IMR-90 (cell line): ENCODE data around the gene CAST. TPM values are rescaled to one million over a fixed set of nuclear protein-coding genes. Genes with fewer than 3 reads are reported as not detected.
"Not testable (repeated sequence)": the region's sequence is repeated elsewhere in the genome, so short reads cannot be mapped to it uniquely, and the experiment has no call there.

ENCODE experiments used
- ATAC-seq: fragments of 200-7000 bp; cut with Tn5 transposase; 2 replicates; pipeline ENCODE4 v1.9.1; 2020; ENCODE audit warnings: low read depth, mild to moderate bottlenecking, moderate library complexity
- BruUV-seq: library from RNA; stranded (reverse); fragments of 400-500 nt; replicated peaks from 2 replicates; lab custom pipeline; 2021; lab: Mats Ljungman, UMichigan
- CTCF ChIA-PET: fragments of 300-600 bp; formaldehyde crosslinking; extraction: SDS; loops from one replicate; lab custom pipeline; 2021; ENCODE audit warnings: antibody characterized with exemption; lab: Yijun Ruan, JAX
- POLR2A ChIA-PET: fragments of 300-600 bp; sonication (Branson Sonifier 250); formaldehyde crosslinking; loops from one replicate; lab custom pipeline; 2022; ENCODE audit warnings: antibody characterized with exemption; ENCODE audit not compliant: unreplicated experiment; lab: Charles Lee
- DNase-seq: peaks from one replicate; pipeline ENCODE4 v3.0.0; 2013
- H2AFZ ChIP-seq: replicated peaks from 2 replicates; pipeline ENCODE3; 2013; ENCODE audit warnings: low read length, mild to moderate bottlenecking; ENCODE audit not compliant: poor library complexity
- H2AK5ac ChIP-seq: 2 replicates; pipeline ENCODE4 v1.6.1; 2013; ENCODE audit warnings: low read depth, low read length, inconsistent platforms
- H2AK9ac ChIP-seq: replicated peaks from 2 replicates; pipeline ENCODE3; 2013; ENCODE audit warnings: mild to moderate bottlenecking, low read depth, low read length, moderate library complexity; ENCODE audit not compliant: poor library complexity
- H2BK120ac ChIP-seq: 2 replicates; pipeline ENCODE4 v1.6.1; 2013; ENCODE audit warnings: low read depth, low read length, inconsistent platforms
- H2BK15ac ChIP-seq: 3 replicates; pipeline ENCODE4 v1.6.1; 2013; ENCODE audit warnings: low read depth, low read length, inconsistent platforms
- H2BK20ac ChIP-seq: 2 replicates; pipeline ENCODE4 v1.6.1; 2013; ENCODE audit warnings: low read depth, mild to moderate bottlenecking, inconsistent platforms, low read length, moderate library complexity
- H2BK5ac ChIP-seq: 2 replicates; pipeline ENCODE4 v1.6.1; 2013; ENCODE audit warnings: mild to moderate bottlenecking, low read depth, low read length, inconsistent platforms; ENCODE audit not compliant: poor library complexity, severe bottlenecking
- H3K14ac ChIP-seq: replicated peaks from 2 replicates; pipeline ENCODE4 v1.6.1; 2013; ENCODE audit warnings: low read depth, low read length, inconsistent platforms
- H3K18ac ChIP-seq: 2 replicates; pipeline ENCODE4 v1.6.1; 2013; ENCODE audit warnings: low read depth, low read length, control low read depth
- H3K23ac ChIP-seq: 2 replicates; pipeline ENCODE4 v1.6.1; 2013; ENCODE audit warnings: low read depth, low read length, inconsistent platforms
- H3K27ac ChIP-seq: 2 replicates; pipeline ENCODE4 v1.5.1; 2013; ENCODE audit warnings: mild to moderate bottlenecking, control low read depth, low read length; ENCODE audit not compliant: insufficient read depth
- H3K27me3 ChIP-seq: 2 replicates; pipeline ENCODE4 v1.6.1; 2013; ENCODE audit warnings: low read length; ENCODE audit not compliant: control insufficient read depth, insufficient read depth
- H3K36me3 ChIP-seq: 2 replicates; pipeline ENCODE4 v1.6.1; 2013; ENCODE audit warnings: low read length, mixed read lengths; ENCODE audit not compliant: control insufficient read depth, insufficient read depth
- H3K4ac ChIP-seq: 2 replicates; pipeline ENCODE4 v1.6.1; 2013; ENCODE audit warnings: low read depth, low read length, inconsistent platforms
- H3K4me1 ChIP-seq: 2 replicates; pipeline ENCODE4 v1.6.1; 2013; ENCODE audit warnings: low read length, mixed read lengths; ENCODE audit not compliant: control insufficient read depth, insufficient read depth
- H3K4me2 ChIP-seq: 2 replicates; pipeline ENCODE4 v1.6.1; 2013; ENCODE audit warnings: low read depth, mild to moderate bottlenecking, control low read depth, low read length, moderate library complexity
- H3K4me3 ChIP-seq: 2 replicates; pipeline ENCODE4 v1.5.1; 2013; ENCODE audit warnings: low read depth, mild to moderate bottlenecking, control low read depth, low read length, moderate library complexity; ENCODE audit not compliant: insufficient read depth
- H3K56ac ChIP-seq: 2 replicates; pipeline ENCODE4 v1.6.1; 2013; ENCODE audit warnings: low read length, inconsistent platforms; ENCODE audit not compliant: insufficient read depth; ENCODE audit errors: extremely low read depth
- H3K79me1 ChIP-seq, 2 experiments: 2 replicates each; pipeline ENCODE4 v1.6.1; 2013; ENCODE audit warnings: low read length in 2 of 2, inconsistent platforms in 1 of 2, low read depth in 1 of 2
- H3K9ac ChIP-seq: 2 replicates; pipeline ENCODE4 v1.6.1; 2013; ENCODE audit warnings: low read depth, low read length, control low read depth
- H3K9me1 ChIP-seq: 2 replicates; pipeline ENCODE4 v1.6.1; 2013; ENCODE audit warnings: low read length, inconsistent platforms; ENCODE audit not compliant: insufficient read depth
- H3K9me3 ChIP-seq: 2 replicates; pipeline ENCODE4 v1.6.1; 2013; ENCODE audit warnings: low read length; ENCODE audit not compliant: control insufficient read depth, insufficient read depth
- H4K20me1 ChIP-seq: 2 replicates; pipeline ENCODE4 v1.6.1; 2013; ENCODE audit warnings: low read length, inconsistent platforms; ENCODE audit not compliant: insufficient read depth
- H4K5ac ChIP-seq: 2 replicates; pipeline ENCODE4 v1.6.1; 2013; ENCODE audit warnings: mild to moderate bottlenecking, low read depth, low read length, control low read depth
- H4K8ac ChIP-seq, 2 experiments: 2 replicates each; pipeline ENCODE4 v1.6.1; 2013; ENCODE audit warnings: low read depth in 2 of 2, low read length in 2 of 2, control low read depth in 1 of 2, inconsistent platforms in 1 of 2
- H4K91ac ChIP-seq: 2 replicates; pipeline ENCODE4 v1.6.1; 2013; ENCODE audit warnings: low read depth, low read length, inconsistent platforms; ENCODE audit not compliant: insufficient read depth
- WGBS, 2 experiments: methylation state at CpG; one replicate each; pipeline versions ENCODE4 v1.1.5 to v1.1.7; 2013; ENCODE audit warnings: missing lambda C conversion rate in 2 of 2; ENCODE audit not compliant: insufficient read length in 1 of 2; ENCODE audit errors: extremely low coverage in 2 of 2; 5-methylcytosine and 5-hydroxymethylcytosine counted together
- dilution Hi-C: fragments of 300-500 bp; cut with HindIII; formaldehyde crosslinking; loops from one replicate; pipeline ENCODE4 v1.14.3; 2018; ENCODE audit warnings: low sequenced_read_pairs; ENCODE audit not compliant: unreplicated experiment
- in situ Hi-C: fragments of 300-500 bp; cut with MboI; formaldehyde crosslinking; loops from 3 replicates; pipeline ENCODE4 v1.14.3; 2019; ENCODE audit warnings: low sequenced_read_pairs, inconsistent platforms, mixed read lengths
- intact Hi-C: fragments of 100-400 bp; cut with micrococcal nuclease; formaldehyde crosslinking; loops from 2 replicates; pipeline ENCODE4 v1.10.0; 2022
- polyA plus RNA-seq, 3 experiments: library from polyadenylated mRNA; depleted of rRNA; stranded (reverse); fragments of >200 nt; gene quantifications; 2 replicates each; pipeline ENCODE4 v1.2.3, GENCODE V29; 2012; ENCODE audit warnings: low replicate concordance in 1 of 3
- total RNA-seq: library from RNA; depleted of rRNA; stranded (reverse); fragments of >200 nt; gene quantifications from 2 replicates; pipeline ENCODE4 v1.2.3, GENCODE V29; 2012

CAST gene
- total and polyA plus RNA-seq, 2 of the 4 experiments (the other 2 are of a cell fraction): 91.3 to 128 TPM

DNA sequence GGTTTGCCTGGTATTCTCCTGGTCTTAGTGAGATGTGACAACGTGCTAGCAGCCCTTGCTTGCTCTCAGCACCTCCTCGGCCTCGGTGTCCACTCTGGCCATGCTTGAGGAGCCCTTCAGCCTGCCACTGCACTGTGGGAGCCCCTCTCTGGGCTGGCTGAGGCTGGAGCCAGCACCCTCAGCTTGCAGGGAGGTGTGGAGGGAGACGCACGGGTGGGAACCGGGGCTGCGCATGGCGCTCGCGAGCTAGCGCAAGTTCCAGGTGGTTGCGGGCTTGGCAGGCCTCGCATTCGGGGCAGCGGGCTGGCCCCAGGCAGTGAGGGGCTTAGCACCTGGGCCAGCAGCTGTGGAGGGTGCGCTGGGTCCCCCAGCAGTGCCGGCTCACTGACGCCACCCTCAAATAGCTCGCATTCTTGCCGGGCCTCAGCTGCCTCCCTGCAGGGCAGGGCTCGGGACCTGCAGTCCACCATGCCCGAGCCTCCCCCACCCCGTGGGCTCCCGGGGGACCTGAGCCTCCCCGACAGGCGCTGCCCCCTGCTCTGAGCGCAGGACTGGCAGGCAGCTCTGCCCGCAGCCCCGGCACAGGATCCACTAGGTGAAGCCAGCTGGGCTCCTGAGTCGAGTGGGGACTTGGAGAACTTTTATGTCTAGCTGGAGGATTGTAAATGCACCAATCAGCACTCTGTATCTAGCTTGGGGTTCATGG is 43.7 kb upstream of the CAST start:
- DNase-seq, H2BK20ac ChIP-seq, CTCF ChIA-PET, H4K8ac ChIP-seq, H4K5ac ChIP-seq, H3K56ac ChIP-seq, H3K9ac ChIP-seq, H2AK9ac ChIP-seq, H2BK15ac ChIP-seq, H2AFZ ChIP-seq, POLR2A ChIA-PET, H3K9me3 ChIP-seq, H3K4me2 ChIP-seq, H3K4me3 ChIP-seq, H3K9me1 ChIP-seq, H3K14ac ChIP-seq, H4K91ac ChIP-seq, dilution Hi-C loops, H3K4me1 ChIP-seq, H3K27me3 ChIP-seq, H2BK5ac ChIP-seq, ATAC-seq, H2AK5ac ChIP-seq, H3K27ac ChIP-seq, H3K36me3 ChIP-seq, H4K20me1 ChIP-seq, H3K4ac ChIP-seq, H3K23ac ChIP-seq, H2BK120ac ChIP-seq, H3K18ac ChIP-seq, H3K79me1 ChIP-seq, BruUV-seq: not testable (repeated sequence)
- in situ Hi-C loops (loop anchor here (10.0 to 25.0 kb wide), 3 partner anchors 66 to 544 kb away; no protein-coding TSS in a partner anchor), intact Hi-C loops (loop anchor here (10.0 kb wide), 1 partner anchor 246 kb away; no protein-coding TSS in a partner anchor)
- WGBS, 2 experiments: 93% methylated on average over 14 of the region's 30 CpGs; no CpG with 5 or more reads in 1 of the 2 experiments
